SU-DHL-6 (cell line): Measurements from ENCODE around the gene DSN1.

Experiments
- H2AFZ ChIP-seq: fragments of 200-600 bp; sonication (generic); 2 replicates; pipeline ENCODE4 v1.6.1; 2014; ENCODE audit warnings: low read depth, mild to moderate bottlenecking, moderate library complexity, mixed read lengths, antibody characterized with exemption, low read length; ENCODE audit not compliant: severe bottlenecking
- H3F3A ChIP-seq: fragments of 200-600 bp; shearing (Covaris generic); 2 replicates; pipeline ENCODE4 v1.6.0; 2016; ENCODE audit warnings: antibody characterized with exemption, mild to moderate bottlenecking; ENCODE audit not compliant: insufficient read depth
- H3K27ac ChIP-seq: fragments of 200-600 bp; sonication (generic); 2 replicates; pipeline ENCODE4 v1.5.1; 2016; ENCODE audit warnings: low read depth, mild to moderate bottlenecking, low read length, moderate library complexity, mixed read lengths
- H3K27me3 ChIP-seq: fragments of 200-600 bp; sonication (generic), shearing (Covaris generic); 2 replicates; pipeline ENCODE4 v1.6.0; 2014; ENCODE audit warnings: mild to moderate bottlenecking, low read length
- H3K36me3 ChIP-seq: fragments of 200-600 bp; sonication (generic); 2 replicates; pipeline ENCODE4 v1.6.1; 2014; ENCODE audit warnings: mild to moderate bottlenecking, low read length, mixed read lengths
- H3K4me2 ChIP-seq: fragments of 300-600, 200-600 bp; shearing (Covaris generic), sonication (generic); 2 replicates; pipeline ENCODE4 v1.6.0; 2014; ENCODE audit warnings: low read length, low read depth, mild to moderate bottlenecking; ENCODE audit not compliant: poor library complexity, severe bottlenecking
- H3K4me3 ChIP-seq: fragments of 200-600 bp; sonication (generic); 2 replicates; pipeline ENCODE4 v1.5.1; 2014; ENCODE audit warnings: antibody characterized with exemption, low read length, mild to moderate bottlenecking, mixed read lengths; ENCODE audit not compliant: insufficient read depth, poor library complexity, severe bottlenecking
- H3K79me2 ChIP-seq: fragments of 200-600 bp; sonication (generic); 2 replicates; pipeline ENCODE4 v1.6.1; 2014; ENCODE audit warnings: mild to moderate bottlenecking, low read length, moderate library complexity; ENCODE audit not compliant: insufficient read depth
- H3K9ac ChIP-seq: fragments of 200-600 bp; sonication (generic); 2 replicates; pipeline ENCODE4 v1.7.0; 2014; ENCODE audit warnings: mild to moderate bottlenecking, low read length
- H3K9me2 ChIP-seq: fragments of 200-600 bp; sonication (generic); replicated peaks from 2 replicates; pipeline ENCODE4 v1.6.1; 2014; ENCODE audit warnings: low read length; ENCODE audit not compliant: insufficient read depth
- H3K9me3 ChIP-seq: fragments of 200-600 bp; sonication (generic); 2 replicates; pipeline ENCODE4 v1.6.1; 2014; ENCODE audit warnings: low read length, mixed read lengths; ENCODE audit not compliant: insufficient read depth
- H4K20me1 ChIP-seq: fragments of 200-600 bp; sonication (generic); 2 replicates; pipeline ENCODE4 v1.6.1; 2014; ENCODE audit warnings: low read depth, mild to moderate bottlenecking, antibody characterized with exemption, low read length, moderate library complexity, mixed read lengths
- EZH2phosphoT487 ChIP-seq: fragments of 200-600 bp; sonication (generic), shearing (Covaris generic); conservative IDR thresholded peaks from 2 replicates; pipeline ENCODE4 v1.6.1; 2018; ENCODE audit warnings: mild to moderate bottlenecking, antibody characterized with exemption, low read length, moderate library complexity, mixed read lengths
- TF ChIP-seq, protein P1 (sequence below): fragments of 200-600 bp; sonication (generic); IDR thresholded peaks from one replicate; pipeline ENCODE4 v1.5.1; 2017; ENCODE audit warnings: antibody characterized with exemption, mild to moderate bottlenecking, low read length, moderate library complexity; ENCODE audit not compliant: insufficient read depth, poor library complexity, severe bottlenecking

DSN1 gene

DNA sequence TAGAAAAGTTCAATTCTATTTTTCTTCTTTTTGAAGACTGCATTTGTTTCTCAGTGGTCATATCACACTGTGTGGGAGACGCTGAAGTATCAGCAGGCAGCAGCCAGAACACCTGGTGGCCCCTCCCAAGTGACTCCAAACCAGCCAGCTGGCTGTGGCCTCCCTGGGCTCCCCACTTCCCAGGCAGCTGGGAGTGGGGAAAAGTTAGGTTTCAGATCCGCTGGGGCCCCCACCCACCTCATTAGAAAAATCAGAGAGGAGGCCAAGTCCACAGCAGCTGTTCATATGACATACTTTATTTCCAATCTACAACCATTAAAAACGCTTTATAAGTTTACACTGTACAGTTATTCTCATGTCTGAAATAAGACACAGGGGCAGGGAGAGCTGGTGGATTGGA lies 3.6 kb upstream of the DSN1 start:
- peaks cover 12% of the 10 kb centered on the region for H3K79me2 ChIP-seq
- H3K4me2 ChIP-seq = no peak overlapping the region
- no peak overlapping the region for H3K9ac ChIP-seq
- peaks cover 15% of the 10 kb centered on the region for H3F3A ChIP-seq
- H3K27me3 ChIP-seq = no peaks in the 10 kb centered on the region
- no peaks in the 10 kb centered on the region for H3K9me3 ChIP-seq
- H3K4me3 ChIP-seq = no peak overlapping the region
- H4K20me1 ChIP-seq = no peaks in the 10 kb centered on the region
- no peak overlapping the region for H3K27ac ChIP-seq
- no peak for TF ChIP-seq EZH2phosphoT487
- TF ChIP-seq, protein P1, sequence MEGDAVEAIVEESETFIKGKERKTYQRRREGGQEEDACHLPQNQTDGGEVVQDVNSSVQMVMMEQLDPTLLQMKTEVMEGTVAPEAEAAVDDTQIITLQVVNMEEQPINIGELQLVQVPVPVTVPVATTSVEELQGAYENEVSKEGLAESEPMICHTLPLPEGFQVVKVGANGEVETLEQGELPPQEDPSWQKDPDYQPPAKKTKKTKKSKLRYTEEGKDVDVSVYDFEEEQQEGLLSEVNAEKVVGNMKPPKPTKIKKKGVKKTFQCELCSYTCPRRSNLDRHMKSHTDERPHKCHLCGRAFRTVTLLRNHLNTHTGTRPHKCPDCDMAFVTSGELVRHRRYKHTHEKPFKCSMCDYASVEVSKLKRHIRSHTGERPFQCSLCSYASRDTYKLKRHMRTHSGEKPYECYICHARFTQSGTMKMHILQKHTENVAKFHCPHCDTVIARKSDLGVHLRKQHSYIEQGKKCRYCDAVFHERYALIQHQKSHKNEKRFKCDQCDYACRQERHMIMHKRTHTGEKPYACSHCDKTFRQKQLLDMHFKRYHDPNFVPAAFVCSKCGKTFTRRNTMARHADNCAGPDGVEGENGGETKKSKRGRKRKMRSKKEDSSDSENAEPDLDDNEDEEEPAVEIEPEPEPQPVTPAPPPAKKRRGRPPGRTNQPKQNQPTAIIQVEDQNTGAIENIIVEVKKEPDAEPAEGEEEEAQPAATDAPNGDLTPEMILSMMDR = no peak
- H2AFZ ChIP-seq = no peak overlapping the region
- H3K9me2 ChIP-seq = no peaks in the 10 kb centered on the region
- H3K36me3 ChIP-seq = no peaks in the 10 kb centered on the region

DNA sequence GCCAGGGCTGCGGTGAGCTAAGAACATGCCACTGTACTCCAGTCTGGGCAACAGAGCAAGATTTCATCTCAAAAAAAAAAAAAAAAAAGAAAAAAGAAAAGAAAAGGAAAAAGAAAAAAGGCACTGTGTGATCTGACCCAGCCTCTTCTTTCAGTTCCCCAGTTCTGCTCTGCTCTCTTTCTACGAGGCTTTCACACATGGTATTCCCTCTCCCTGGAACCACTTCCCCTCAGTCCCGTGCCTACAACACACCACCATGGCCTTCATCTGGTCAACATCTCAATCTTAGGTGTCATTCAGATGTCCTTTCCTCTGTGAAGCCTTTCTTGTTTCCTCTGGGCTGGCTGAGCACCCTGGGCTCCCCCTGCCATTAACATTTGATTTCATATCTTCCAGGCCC lies 2.3 kb upstream of the DSN1 start:
- Histone ChIP-seq H3K27me3 (no peaks in the 10 kb centered on the region), H3K9me2 (no peaks in the 10 kb centered on the region), H2AFZ (no peak overlapping the region), H3K4me3 (no peak overlapping the region), H3K79me2 (peaks cover 15% of the 10 kb centered on the region), H3K9ac (no peak overlapping the region), H3K27ac (no peak overlapping the region), H3K9me3 (no peaks in the 10 kb centered on the region), H3F3A (peaks cover 17% of the 10 kb centered on the region), H3K4me2 (no peak overlapping the region), H3K36me3 (peaks cover 2% of the 10 kb centered on the region; the same call in 1 of the 2 replicates), H4K20me1 (no peaks in the 10 kb centered on the region)
- TF ChIP-seq, protein P1 = no peak
- TF ChIP-seq EZH2phosphoT487 = no peak

DNA sequence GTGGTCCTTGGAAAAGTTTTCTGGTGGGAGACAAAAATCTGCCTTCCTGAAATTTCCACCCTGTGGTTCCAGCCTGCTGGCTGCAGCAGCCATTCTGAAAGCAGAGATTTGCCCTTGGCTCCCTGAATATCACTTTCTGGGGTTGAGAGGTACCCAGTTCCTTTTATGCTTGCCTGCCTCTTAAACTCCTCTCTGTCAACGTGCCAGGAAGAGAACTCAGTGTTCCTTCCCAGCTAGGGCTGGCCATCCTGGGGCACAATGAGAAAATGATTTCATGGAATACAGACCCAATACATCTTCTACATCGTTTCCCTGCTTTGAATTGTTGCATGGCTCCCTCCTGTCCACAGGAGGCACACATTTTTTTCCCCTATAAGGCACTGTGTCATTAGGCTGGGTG lies 1.6 kb upstream of the DSN1 start:
- H3K4me3 ChIP-seq = no peak overlapping the region
- H3K79me2 ChIP-seq = peaks cover 22% of the 10 kb centered on the region
- no peak overlapping the region for H3K4me2 ChIP-seq
- no peaks in the 10 kb centered on the region for H4K20me1 ChIP-seq
- no peak overlapping the region for H2AFZ ChIP-seq
- H3K27me3 ChIP-seq = no peaks in the 10 kb centered on the region
- H3K9ac ChIP-seq = no peak overlapping the region
- TF ChIP-seq, protein P1 = no peak
- TF ChIP-seq EZH2phosphoT487 = no peak
- peaks cover 5% of the 10 kb centered on the region; the same call in 1 of the 2 replicates for H3K36me3 ChIP-seq
- no peaks in the 10 kb centered on the region for H3K9me3 ChIP-seq
- H3F3A ChIP-seq = peaks cover 20% of the 10 kb centered on the region
- no peak overlapping the region for H3K27ac ChIP-seq
- no peaks in the 10 kb centered on the region for H3K9me2 ChIP-seq
